Activated CD8-positive, alpha-beta memory T cell treated with anti-CD3 and anti-CD28 coated beads, Interleukin-2, amount 10 ng/mL, durations not matched to agents 7 days and 5 days (primary cell): Measurements from ENCODE around the gene LGALS9B. TPM values are rescaled to one million over a fixed set of nuclear protein-coding genes. Genes with fewer than 3 reads are reported as not detected.
"Not testable (repeated sequence)": the region's sequence is repeated elsewhere in the genome, so short reads cannot be mapped to it uniquely, and the experiment has no call there.

Source experiments
- ATAC-seq: fragments of 150-1000 bp; cut with Tn5 transposase; one replicate; pipeline ENCODE4 v1.10.0; 2021; ENCODE audit warnings: moderate library complexity
- CTCF ChIA-PET: fragments of 350-600 bp; sonication (Branson Sonifier 250); formaldehyde crosslinking; loops from one replicate; lab custom pipeline; 2021; ENCODE audit warnings: antibody characterized with exemption; lab: Charles Lee
- DNase-seq: peaks from one replicate; pipeline ENCODE4 v3.0.0-alpha.2; 2020
- H3K27ac Mint-ChIP-seq: one replicate; pipeline ENCODE4 v1.8.0; 2021; ENCODE audit warnings: mild to moderate bottlenecking, mixed read lengths
- H3K27me3 Mint-ChIP-seq: one replicate; pipeline ENCODE4 v1.8.0; 2021; ENCODE audit warnings: mixed read lengths
- H3K36me3 Mint-ChIP-seq: one replicate; pipeline ENCODE4 v1.8.0; 2021; ENCODE audit warnings: mild to moderate bottlenecking, mixed read lengths
- H3K4me1 Mint-ChIP-seq: one replicate; pipeline ENCODE4 v1.8.0; 2021; ENCODE audit warnings: mixed read lengths
- H3K4me3 Mint-ChIP-seq: one replicate; pipeline ENCODE4 v1.8.0; 2021; ENCODE audit warnings: mild to moderate bottlenecking, moderate library complexity, mixed read lengths
- H3K9me3 Mint-ChIP-seq: one replicate; pipeline ENCODE4 v1.8.0; 2022; ENCODE audit warnings: low read depth, mixed read lengths
- total RNA-seq, 2 experiments: library from RNA; stranded (reverse); gene quantifications; one replicate each; pipeline ENCODE4 v1.2.3, GENCODE V29; 2021

Gene LGALS9B
- total RNA-seq, result under 1 TPM in 1 of 2 experiments, not detected in 1; 0.73 TPM

- DNase-seq, H3K4me3 Mint-ChIP-seq, H3K4me1 Mint-ChIP-seq, H3K36me3 Mint-ChIP-seq, CTCF ChIA-PET, H3K27me3 Mint-ChIP-seq, H3K9me3 Mint-ChIP-seq: not testable (repeated sequence)
- H3K27ac Mint-ChIP-seq, result peak within 1 kb of the TSS; percentile 46
- peak; percentile 88 for ATAC-seq
These were observed at the start of gene LGALS9B for GRCh38 chr17:20467447-20467846. LGALS9B (minus strand) TSS chr17:20467539; CDS start chr17:20467470, 69 bp downstream.

GRCh38 chr17:20516986-20517385, 49.6 kb upstream of the LGALS9B start:
- H3K4me1 Mint-ChIP-seq, H3K9me3 Mint-ChIP-seq, H3K36me3 Mint-ChIP-seq, H3K4me3 Mint-ChIP-seq, CTCF ChIA-PET, H3K27ac Mint-ChIP-seq, ATAC-seq, H3K27me3 Mint-ChIP-seq, DNase-seq: not testable (repeated sequence)

GRCh38 chr17:20515099-20515498, 47.8 kb upstream of the LGALS9B start:
- DNase-seq, ATAC-seq, H3K9me3 Mint-ChIP-seq, H3K36me3 Mint-ChIP-seq, H3K27me3 Mint-ChIP-seq, CTCF ChIA-PET, H3K27ac Mint-ChIP-seq, H3K4me1 Mint-ChIP-seq, H3K4me3 Mint-ChIP-seq: not testable (repeated sequence)

- H3K27me3 Mint-ChIP-seq, result not testable (repeated sequence)
These were observed 46.2 kb upstream of the LGALS9B start for GRCh38 chr17:20513539-20513938.

GRCh38 chr17:20512378-20512777, 45.0 kb upstream of the LGALS9B start:
- H3K27me3 Mint-ChIP-seq, H3K4me1 Mint-ChIP-seq, CTCF ChIA-PET, H3K9me3 Mint-ChIP-seq, H3K36me3 Mint-ChIP-seq, H3K27ac Mint-ChIP-seq, ATAC-seq, H3K4me3 Mint-ChIP-seq, DNase-seq: not testable (repeated sequence)

More at GRCh38 chr17:20513539-20513938, 46.2 kb upstream of the LGALS9B start:
- H3K27ac Mint-ChIP-seq, H3K4me1 Mint-ChIP-seq, DNase-seq, H3K4me3 Mint-ChIP-seq, H3K36me3 Mint-ChIP-seq, ATAC-seq, CTCF ChIA-PET, H3K9me3 Mint-ChIP-seq: not testable (repeated sequence)

- H3K27ac Mint-ChIP-seq, ATAC-seq, DNase-seq, H3K36me3 Mint-ChIP-seq, CTCF ChIA-PET, H3K27me3 Mint-ChIP-seq, H3K9me3 Mint-ChIP-seq, H3K4me1 Mint-ChIP-seq, H3K4me3 Mint-ChIP-seq: not testable (repeated sequence)
These were observed 44.4 kb upstream of the LGALS9B start for GRCh38 chr17:20511778-20512177.

- DNase-seq, H3K9me3 Mint-ChIP-seq, H3K27me3 Mint-ChIP-seq, CTCF ChIA-PET, H3K27ac Mint-ChIP-seq, H3K36me3 Mint-ChIP-seq, H3K4me1 Mint-ChIP-seq, ATAC-seq, H3K4me3 Mint-ChIP-seq: not testable (repeated sequence)
These were observed 38.0 kb upstream of the LGALS9B start for GRCh38 chr17:20505333-20505732.

- H3K27ac Mint-ChIP-seq, H3K36me3 Mint-ChIP-seq, ATAC-seq, H3K27me3 Mint-ChIP-seq, H3K4me1 Mint-ChIP-seq, H3K4me3 Mint-ChIP-seq, CTCF ChIA-PET, DNase-seq, H3K9me3 Mint-ChIP-seq: not testable (repeated sequence)
These were observed 37.2 kb upstream of the LGALS9B start for GRCh38 chr17:20504388-20505066.

- H3K9me3 Mint-ChIP-seq, H3K36me3 Mint-ChIP-seq, CTCF ChIA-PET, ATAC-seq, H3K27me3 Mint-ChIP-seq, H3K27ac Mint-ChIP-seq, H3K4me3 Mint-ChIP-seq, DNase-seq, H3K4me1 Mint-ChIP-seq: not testable (repeated sequence)
These were observed 34.6 kb upstream of the LGALS9B start for GRCh38 chr17:20501896-20502295.

GRCh38 chr17:20500346-20500745, 33.0 kb upstream of the LGALS9B start:
- H3K36me3 Mint-ChIP-seq, DNase-seq, H3K27ac Mint-ChIP-seq, H3K27me3 Mint-ChIP-seq, CTCF ChIA-PET, H3K4me3 Mint-ChIP-seq, H3K4me1 Mint-ChIP-seq, ATAC-seq, H3K9me3 Mint-ChIP-seq: not testable (repeated sequence)

GRCh38 chr17:20495420-20495819, 28.1 kb upstream of the LGALS9B start:
- H3K36me3 Mint-ChIP-seq, H3K9me3 Mint-ChIP-seq, H3K4me3 Mint-ChIP-seq, ATAC-seq, CTCF ChIA-PET, H3K4me1 Mint-ChIP-seq, DNase-seq, H3K27me3 Mint-ChIP-seq, H3K27ac Mint-ChIP-seq: not testable (repeated sequence)

GRCh38 chr17:20494735-20495134, 27.4 kb upstream of the LGALS9B start:
- not testable (repeated sequence) for H3K36me3 Mint-ChIP-seq, H3K27me3 Mint-ChIP-seq

GRCh38 chr17:20494147-20494546, 26.8 kb upstream of the LGALS9B start:
- ATAC-seq, H3K27me3 Mint-ChIP-seq, H3K36me3 Mint-ChIP-seq, H3K4me3 Mint-ChIP-seq, H3K27ac Mint-ChIP-seq, H3K9me3 Mint-ChIP-seq, CTCF ChIA-PET, H3K4me1 Mint-ChIP-seq, DNase-seq: not testable (repeated sequence)

More at GRCh38 chr17:20494735-20495134, 27.4 kb upstream of the LGALS9B start:
- H3K4me1 Mint-ChIP-seq, ATAC-seq, CTCF ChIA-PET, H3K27ac Mint-ChIP-seq, H3K4me3 Mint-ChIP-seq, DNase-seq, H3K9me3 Mint-ChIP-seq: not testable (repeated sequence)

GRCh38 chr17:20492971-20493370, 25.6 kb upstream of the LGALS9B start:
- H3K27me3 Mint-ChIP-seq, CTCF ChIA-PET, H3K9me3 Mint-ChIP-seq, H3K27ac Mint-ChIP-seq, DNase-seq, H3K4me1 Mint-ChIP-seq, ATAC-seq, H3K36me3 Mint-ChIP-seq, H3K4me3 Mint-ChIP-seq: not testable (repeated sequence)
